ENCODE measurements around the gene ZNF839. TPM values are rescaled to one million over a fixed set of nuclear protein-coding genes. Genes with fewer than 3 reads are reported as not detected.

The ZNF839 gene
- polyA plus RNA-seq, 2 donors: 5.5 to 10.0 TPM

DNA sequence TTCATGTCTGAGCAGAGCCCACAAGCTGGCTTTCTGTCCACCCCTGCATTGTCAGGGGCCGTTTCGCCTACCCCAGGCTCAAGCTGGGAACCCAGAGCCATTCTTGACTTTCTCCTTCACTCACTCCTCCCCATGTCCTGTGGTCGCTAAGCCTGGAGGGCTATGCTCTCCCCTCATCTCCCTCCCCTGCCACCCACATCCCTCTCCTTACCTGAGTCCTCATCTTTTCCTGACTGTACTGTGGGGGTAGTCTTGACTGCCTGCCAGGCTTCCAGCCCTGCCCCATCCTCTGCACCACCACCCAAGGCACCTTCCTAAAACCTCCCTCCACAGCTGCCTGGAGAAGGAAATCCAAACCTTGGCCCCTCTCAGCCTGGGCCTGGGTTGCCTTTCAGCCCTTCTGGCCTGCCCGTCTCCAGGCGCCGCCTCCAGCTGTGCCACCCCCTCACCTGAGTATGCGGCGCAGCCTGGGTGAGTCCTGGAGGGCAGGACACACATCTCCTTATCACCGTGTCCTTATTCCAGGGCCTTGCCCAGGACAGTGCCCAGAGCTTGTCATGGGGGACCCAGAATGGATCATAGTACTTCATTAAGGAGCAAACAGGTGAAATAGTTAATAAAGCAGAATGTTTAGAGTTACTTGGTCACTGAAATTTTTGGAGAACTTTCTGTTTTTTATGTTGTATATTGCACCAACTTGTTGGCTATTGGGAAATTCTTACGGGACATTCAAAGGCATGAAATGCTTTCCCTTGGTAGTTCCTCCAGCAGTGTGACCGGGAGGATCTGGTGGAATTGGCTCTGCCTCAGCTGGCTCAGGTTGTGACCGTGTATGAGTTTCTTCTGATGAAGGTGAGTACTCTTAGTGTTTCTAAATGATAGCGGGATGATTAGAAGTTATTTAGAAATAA is 14.5 kb downstream of the ZNF839 start:
- H3K27ac ChIP-seq (ENCODE audit: low read depth in 2 of 2, low read length in 1 of 2): no peak overlapping the region
- peaks cover 5 to 10% of the 10 kb centered on the region in 2 donors for H3K36me3 ChIP-seq (ENCODE audit: control insufficient read depth in 2 of 2, insufficient read depth in 2 of 2, low read length in 1 of 2)
- H3K27me3 ChIP-seq (ENCODE audit: control insufficient read depth in 1 of 2, insufficient read depth in 2 of 2, low read length in 2 of 2): no peaks in the 10 kb centered on the region
- no peaks in the 10 kb centered on the region for H3K4me1 ChIP-seq (ENCODE audit: control insufficient read depth in 2 of 2, insufficient read depth in 2 of 2, low read length in 1 of 2)
- WGBS, 2 donors: 93% methylated on average over 13 of the region's 13 CpGs
- no peak overlapping the region for H3K4me3 ChIP-seq (ENCODE audit: low read depth in 1 of 2, low read length in 2 of 2)
- H3K9me3 ChIP-seq (ENCODE audit: control insufficient read depth in 2 of 2, insufficient read depth in 1 of 2, low read depth in 1 of 2, low read length in 1 of 2): no peaks in the 10 kb centered on the region

DNA sequence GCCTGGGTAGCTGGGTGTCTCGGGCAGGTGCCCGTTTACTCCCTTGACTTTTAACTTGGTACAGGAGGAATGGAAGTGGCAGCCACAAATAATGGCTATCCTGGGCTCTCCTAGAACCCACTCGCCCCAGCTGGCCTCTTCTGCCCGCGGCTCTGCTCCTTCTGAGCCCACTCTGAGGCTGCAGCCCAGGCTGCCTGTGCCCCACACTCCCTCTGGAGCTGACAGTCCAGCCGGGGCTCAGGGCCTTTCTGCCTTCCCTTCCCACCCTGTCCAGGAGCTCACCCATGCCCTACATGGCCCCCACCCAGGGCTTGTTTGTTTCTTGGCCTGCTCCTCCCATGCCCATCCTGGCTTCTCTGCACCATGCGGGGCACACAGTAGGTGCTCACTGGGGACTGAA is 15.6 kb downstream of the ZNF839 start:
- Histone ChIP-seq H3K9me3 (ENCODE audit: control insufficient read depth in 2 of 2, insufficient read depth in 1 of 2, low read depth in 1 of 2, low read length in 1 of 2) (no peaks in the 10 kb centered on the region), H3K27ac (ENCODE audit: low read depth in 2 of 2, low read length in 1 of 2) (no peak overlapping the region), H3K27me3 (ENCODE audit: control insufficient read depth in 1 of 2, insufficient read depth in 2 of 2, low read length in 2 of 2) (no peaks in the 10 kb centered on the region), H3K36me3 (ENCODE audit: control insufficient read depth in 2 of 2, insufficient read depth in 2 of 2, low read length in 1 of 2) (peaks cover 6 to 10% of the 10 kb centered on the region in 2 donors), H3K4me3 (ENCODE audit: low read depth in 1 of 2, low read length in 2 of 2) (no peak overlapping the region), H3K4me1 (ENCODE audit: control insufficient read depth in 2 of 2, insufficient read depth in 2 of 2, low read length in 1 of 2) (no peaks in the 10 kb centered on the region)
- WGBS, 2 donors: 95% methylated on average over 7 of the region's 7 CpGs

DNA sequence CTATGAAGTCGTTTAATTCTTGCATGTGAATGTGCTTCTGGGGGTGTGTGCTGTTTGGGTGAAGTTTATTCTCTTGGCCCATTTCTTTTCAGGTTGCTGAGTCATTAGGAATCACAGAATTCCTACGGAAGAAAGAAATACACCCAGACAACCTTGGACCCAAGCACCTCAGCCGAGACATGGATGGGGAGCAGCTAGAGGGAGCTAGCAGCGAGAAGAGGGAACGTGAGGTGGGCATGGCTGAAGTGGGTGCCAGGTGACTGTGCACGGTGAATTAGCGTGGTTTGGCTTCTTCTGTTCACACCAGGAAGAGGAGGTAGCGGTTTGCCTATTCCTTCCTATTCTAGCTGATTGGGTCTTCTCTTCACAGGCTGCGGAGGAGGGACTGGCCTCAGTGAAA is 19.2 kb downstream of the ZNF839 start:
- Histone ChIP-seq H3K27ac (ENCODE audit: low read depth in 2 of 2, low read length in 1 of 2) (no peak overlapping the region), H3K9me3 (ENCODE audit: control insufficient read depth in 2 of 2, insufficient read depth in 1 of 2, low read depth in 1 of 2, low read length in 1 of 2) (no peaks in the 10 kb centered on the region), H3K4me3 (ENCODE audit: low read depth in 1 of 2, low read length in 2 of 2) (no peak overlapping the region), H3K36me3 (ENCODE audit: control insufficient read depth in 2 of 2, insufficient read depth in 2 of 2, low read length in 1 of 2) (peaks cover 6 to 27% of the 10 kb centered on the region in 2 donors), H3K27me3 (ENCODE audit: control insufficient read depth in 1 of 2, insufficient read depth in 2 of 2, low read length in 2 of 2) (no peaks in the 10 kb centered on the region), H3K4me1 (ENCODE audit: control insufficient read depth in 2 of 2, insufficient read depth in 2 of 2, low read length in 1 of 2) (no peaks in the 10 kb centered on the region)
- 89 to 93% methylated on average over 9 of the region's 9 CpGs for WGBS, 2 donors

DNA sequence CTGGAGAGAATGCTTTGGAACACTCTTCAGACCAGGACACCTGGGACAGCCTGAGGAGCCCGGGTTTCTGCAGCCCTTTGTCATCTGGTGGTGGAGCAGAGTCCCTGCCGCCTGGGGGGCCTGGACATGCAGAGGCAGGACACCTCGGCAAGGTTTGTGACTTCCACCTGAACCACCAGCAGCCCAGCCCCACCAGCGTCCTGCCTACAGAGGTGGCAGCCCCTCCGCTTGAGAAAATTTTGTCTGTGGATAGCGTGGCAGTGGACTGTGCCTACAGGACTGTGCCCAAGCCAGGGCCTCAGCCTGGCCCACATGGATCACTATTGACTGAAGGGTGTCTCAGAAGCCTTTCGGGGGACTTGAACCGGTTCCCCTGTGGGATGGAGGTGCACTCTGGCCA is 22.0 kb downstream of the ZNF839 start:
- no peak overlapping the region for H3K27ac ChIP-seq (ENCODE audit: low read depth in 2 of 2, low read length in 1 of 2)
- WGBS, 2 donors: 87 to 90% methylated on average over 8 of the region's 8 CpGs
- H3K4me1 ChIP-seq (ENCODE audit: control insufficient read depth in 2 of 2, insufficient read depth in 2 of 2, low read length in 1 of 2): no peaks in the 10 kb centered on the region
- no peaks in the 10 kb centered on the region for H3K9me3 ChIP-seq (ENCODE audit: control insufficient read depth in 2 of 2, insufficient read depth in 1 of 2, low read depth in 1 of 2, low read length in 1 of 2)
- peaks cover 11 to 35% of the 10 kb centered on the region in 2 donors for H3K36me3 ChIP-seq (ENCODE audit: control insufficient read depth in 2 of 2, insufficient read depth in 2 of 2, low read length in 1 of 2)
- H3K27me3 ChIP-seq (ENCODE audit: control insufficient read depth in 1 of 2, insufficient read depth in 2 of 2, low read length in 2 of 2): no peaks in the 10 kb centered on the region
- no peak overlapping the region for H3K4me3 ChIP-seq (ENCODE audit: low read depth in 1 of 2, low read length in 2 of 2)

DNA sequence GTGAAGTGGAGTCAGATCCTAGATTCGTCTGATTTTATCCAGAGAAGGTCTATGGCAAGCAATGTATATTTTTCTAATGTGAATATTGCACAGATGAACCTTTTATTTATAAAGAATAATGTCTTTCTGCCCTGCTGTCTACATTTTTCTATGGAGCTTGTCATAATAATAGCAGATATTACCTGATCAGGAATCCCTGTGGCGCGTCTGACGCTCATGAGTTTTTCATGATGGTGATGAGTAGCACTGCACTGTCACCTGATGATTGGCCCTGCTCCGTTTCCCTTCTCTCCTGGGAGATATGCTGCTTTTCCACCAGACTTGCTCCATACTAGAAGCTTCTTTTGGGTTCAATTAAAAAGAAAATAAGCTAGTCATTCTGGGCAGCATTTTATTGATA is 22.7 kb downstream of the ZNF839 start:
- Histone ChIP-seq H3K36me3 (ENCODE audit: control insufficient read depth in 2 of 2, insufficient read depth in 2 of 2, low read length in 1 of 2) (peaks cover 11 to 38% of the 10 kb centered on the region in 2 donors), H3K4me1 (ENCODE audit: control insufficient read depth in 2 of 2, insufficient read depth in 2 of 2, low read length in 1 of 2) (no peaks in the 10 kb centered on the region), H3K4me3 (ENCODE audit: low read depth in 1 of 2, low read length in 2 of 2) (no peak overlapping the region), H3K9me3 (ENCODE audit: control insufficient read depth in 2 of 2, insufficient read depth in 1 of 2, low read depth in 1 of 2, low read length in 1 of 2) (no peaks in the 10 kb centered on the region), H3K27ac (ENCODE audit: low read depth in 2 of 2, low read length in 1 of 2) (no peak overlapping the region), H3K27me3 (ENCODE audit: control insufficient read depth in 1 of 2, insufficient read depth in 2 of 2, low read length in 2 of 2) (no peaks in the 10 kb centered on the region)
- 88 to 90% methylated on average over 5 of the region's 5 CpGs for WGBS, 2 donors

DNA sequence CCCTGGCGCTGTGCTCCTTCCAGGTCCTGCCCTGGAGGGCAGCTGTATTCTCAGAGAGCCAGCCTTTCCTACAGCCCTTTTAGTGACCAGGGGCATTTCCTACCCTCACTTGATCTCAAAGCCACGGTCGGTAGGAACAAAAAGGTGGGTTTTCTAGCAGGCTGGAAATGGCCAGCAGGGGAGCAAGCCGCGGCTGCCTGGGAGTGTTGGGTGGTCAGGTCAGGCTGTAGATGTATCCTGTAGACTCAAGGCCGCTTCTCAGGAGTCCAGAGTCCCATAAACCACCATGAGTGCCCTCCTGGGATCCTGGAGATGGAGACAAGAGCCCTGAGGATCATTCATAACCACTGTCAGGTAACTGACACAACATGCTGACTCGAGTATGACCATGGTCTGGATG is 24.5 kb downstream of the ZNF839 start:
- H3K27ac ChIP-seq (ENCODE audit: low read depth in 2 of 2, low read length in 1 of 2): no peak overlapping the region
- H3K4me1 ChIP-seq (ENCODE audit: control insufficient read depth in 2 of 2, insufficient read depth in 2 of 2, low read length in 1 of 2): no peaks in the 10 kb centered on the region
- H3K36me3 ChIP-seq (ENCODE audit: control insufficient read depth in 2 of 2, insufficient read depth in 2 of 2, low read length in 1 of 2): peaks cover 10 to 39% of the 10 kb centered on the region in 2 donors
- H3K4me3 ChIP-seq (ENCODE audit: low read depth in 1 of 2, low read length in 2 of 2): no peak overlapping the region
- no peaks in the 10 kb centered on the region for H3K9me3 ChIP-seq (ENCODE audit: control insufficient read depth in 2 of 2, insufficient read depth in 1 of 2, low read depth in 1 of 2, low read length in 1 of 2)
- 90 to 93% methylated on average over 7 of the region's 7 CpGs for WGBS, 2 donors
- H3K27me3 ChIP-seq (ENCODE audit: control insufficient read depth in 1 of 2, insufficient read depth in 2 of 2, low read length in 2 of 2): no peaks in the 10 kb centered on the region

DNA sequence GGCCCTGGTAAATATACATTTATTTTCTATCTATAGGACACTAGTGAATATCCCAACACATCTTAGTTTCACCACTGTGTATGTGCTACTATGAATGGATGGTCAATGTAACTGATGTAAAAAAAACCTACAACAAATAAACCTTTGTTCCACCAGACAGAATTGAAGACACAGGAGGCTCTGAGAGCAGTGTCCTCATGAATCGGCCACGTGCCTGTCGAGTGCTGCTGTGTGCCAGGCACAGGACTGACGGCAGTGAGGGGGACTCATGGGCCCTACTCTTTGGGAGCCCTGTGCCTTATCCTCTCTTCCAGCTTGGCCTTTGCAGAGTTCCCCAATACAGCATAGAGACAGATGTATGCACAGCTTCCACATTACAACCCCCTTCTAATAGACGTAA is 24.9 kb downstream of the ZNF839 start:
- Histone ChIP-seq H3K4me3 (ENCODE audit: low read depth in 1 of 2, low read length in 2 of 2) (no peak overlapping the region), H3K27me3 (ENCODE audit: control insufficient read depth in 1 of 2, insufficient read depth in 2 of 2, low read length in 2 of 2) (no peaks in the 10 kb centered on the region), H3K4me1 (ENCODE audit: control insufficient read depth in 2 of 2, insufficient read depth in 2 of 2, low read length in 1 of 2) (no peaks in the 10 kb centered on the region), H3K36me3 (ENCODE audit: control insufficient read depth in 2 of 2, insufficient read depth in 2 of 2, low read length in 1 of 2) (peaks cover 10 to 39% of the 10 kb centered on the region in 2 donors), H3K9me3 (ENCODE audit: control insufficient read depth in 2 of 2, insufficient read depth in 1 of 2, low read depth in 1 of 2, low read length in 1 of 2) (no peaks in the 10 kb centered on the region), H3K27ac (ENCODE audit: low read depth in 2 of 2, low read length in 1 of 2) (no peak overlapping the region)
- WGBS, 2 donors: 88 to 89% methylated on average over 5 of the region's 5 CpGs

DNA sequence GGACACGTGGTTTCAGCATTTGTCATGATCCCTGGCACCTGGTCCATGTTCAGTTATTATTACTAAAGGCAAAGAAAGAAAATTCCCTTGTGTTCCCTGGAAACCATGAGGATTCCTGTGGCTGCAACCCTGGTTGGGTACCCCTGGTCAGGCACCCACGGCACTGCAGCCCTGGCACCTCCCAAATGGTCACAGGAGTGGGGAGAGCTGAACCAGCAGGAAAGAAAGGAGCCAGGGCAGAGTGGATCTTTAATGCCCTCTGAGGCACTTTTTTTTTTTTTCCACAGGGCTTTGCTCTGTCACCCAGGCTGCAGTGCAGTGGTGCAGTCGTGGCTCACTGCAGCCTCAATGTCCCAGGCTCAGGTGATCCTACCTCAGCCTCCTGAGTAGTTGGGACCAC is 25.7 kb downstream of the ZNF839 start:
- 73 to 81% methylated on average over 3 of the region's 3 CpGs for WGBS, 2 donors
- H3K36me3 ChIP-seq (ENCODE audit: control insufficient read depth in 2 of 2, insufficient read depth in 2 of 2, low read length in 1 of 2): peaks cover 10 to 39% of the 10 kb centered on the region in 2 donors

DNA sequence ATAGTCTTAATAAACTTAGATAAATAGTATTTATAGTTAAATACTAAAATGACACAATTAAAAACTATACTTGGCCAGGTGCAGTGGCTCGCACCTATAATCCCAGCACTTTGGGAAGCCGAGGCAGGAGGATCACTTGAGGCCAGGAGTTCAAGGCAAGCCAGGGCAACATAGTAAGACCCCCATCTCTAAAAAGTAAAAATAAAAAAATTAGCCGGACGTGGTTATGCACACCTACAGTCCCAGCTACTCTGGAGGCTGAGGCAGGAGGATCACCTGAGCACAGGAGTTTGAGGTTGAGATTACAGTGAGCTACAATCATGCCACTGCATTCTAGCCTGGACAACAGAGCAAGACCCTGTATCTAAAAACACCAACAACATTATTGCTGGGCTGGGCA is 27.1 kb downstream of the ZNF839 start:
- 96% methylated on average over 4 of the region's 4 CpGs for WGBS, 2 donors
- Histone ChIP-seq H3K27me3 (ENCODE audit: control insufficient read depth in 1 of 2, insufficient read depth in 2 of 2, low read length in 2 of 2) (no peaks in the 10 kb centered on the region), H3K27ac (ENCODE audit: low read depth in 2 of 2, low read length in 1 of 2) (no peak overlapping the region), H3K4me3 (ENCODE audit: low read depth in 1 of 2, low read length in 2 of 2) (no peak overlapping the region), H3K36me3 (ENCODE audit: control insufficient read depth in 2 of 2, insufficient read depth in 2 of 2, low read length in 1 of 2) (peaks cover 10 to 36% of the 10 kb centered on the region in 2 donors), H3K4me1 (ENCODE audit: control insufficient read depth in 2 of 2, insufficient read depth in 2 of 2, low read length in 1 of 2) (peaks cover 0 to 2% of the 10 kb centered on the region in 2 donors), H3K9me3 (ENCODE audit: control insufficient read depth in 2 of 2, insufficient read depth in 1 of 2, low read depth in 1 of 2, low read length in 1 of 2) (no peaks in the 10 kb centered on the region)

More for the DNA sequence above, 25.7 kb downstream of the ZNF839 start:
- Histone ChIP-seq H3K4me1 (ENCODE audit: control insufficient read depth in 2 of 2, insufficient read depth in 2 of 2, low read length in 1 of 2) (no peaks in the 10 kb centered on the region), H3K27ac (ENCODE audit: low read depth in 2 of 2, low read length in 1 of 2) (no peak overlapping the region), H3K27me3 (ENCODE audit: control insufficient read depth in 1 of 2, insufficient read depth in 2 of 2, low read length in 2 of 2) (no peaks in the 10 kb centered on the region), H3K4me3 (ENCODE audit: low read depth in 1 of 2, low read length in 2 of 2) (no peak overlapping the region), H3K9me3 (ENCODE audit: control insufficient read depth in 2 of 2, insufficient read depth in 1 of 2, low read depth in 1 of 2, low read length in 1 of 2) (no peaks in the 10 kb centered on the region)

DNA sequence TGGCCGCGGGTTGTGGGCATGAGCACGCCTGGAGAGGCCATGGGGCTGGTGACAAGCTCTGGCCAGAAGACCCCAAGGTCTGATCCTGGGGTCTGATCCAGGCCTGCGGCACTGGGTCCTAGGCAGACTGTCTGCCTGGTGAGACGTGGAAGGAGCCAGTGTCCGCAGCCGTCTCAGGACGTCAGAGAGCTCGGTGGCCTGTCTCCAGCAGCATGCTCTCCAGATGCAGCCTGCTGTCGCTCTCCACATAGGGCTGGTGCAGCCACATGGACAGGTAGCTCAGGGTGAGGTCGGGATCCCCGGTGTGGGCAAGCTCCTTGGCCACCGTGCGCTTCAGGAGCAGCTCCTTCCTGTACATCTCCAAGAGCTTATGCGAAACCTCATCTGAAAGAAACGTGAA is 28.8 kb downstream of the ZNF839 start:
- 90 to 94% methylated on average over 16 of the region's 16 CpGs for WGBS, 2 donors
- Histone ChIP-seq H3K9me3 (ENCODE audit: control insufficient read depth in 2 of 2, insufficient read depth in 1 of 2, low read depth in 1 of 2, low read length in 1 of 2) (no peaks in the 10 kb centered on the region), H3K27me3 (ENCODE audit: control insufficient read depth in 1 of 2, insufficient read depth in 2 of 2, low read length in 2 of 2) (no peaks in the 10 kb centered on the region), H3K4me1 (ENCODE audit: control insufficient read depth in 2 of 2, insufficient read depth in 2 of 2, low read length in 1 of 2) (peaks cover 0 to 2% of the 10 kb centered on the region in 2 donors), H3K4me3 (ENCODE audit: low read depth in 1 of 2, low read length in 2 of 2) (no peak overlapping the region), H3K36me3 (ENCODE audit: control insufficient read depth in 2 of 2, insufficient read depth in 2 of 2, low read length in 1 of 2) (peaks cover 10 to 27% of the 10 kb centered on the region in 2 donors), H3K27ac (ENCODE audit: low read depth in 2 of 2, low read length in 1 of 2) (no peak overlapping the region)

Measured in esophagus (tissue), 2 donors.